ENCODE results near the gene CEP170B.
"Not testable (repeated sequence)": the region's sequence is repeated elsewhere in the genome, so short reads cannot be mapped to it uniquely, and the experiment has no call there.

The CEP170B gene

GRCh38 chr14:104943216-104944015 is 78.3 kb downstream of the CEP170B start:
- DNase-seq (ENCODE audit: low read depth in 1 of 2, low spot score in 1 of 2); H3K27me3 ChIP-seq (ENCODE audit: insufficient read depth, poor library complexity, severe bottlenecking); H3K4me3 ChIP-seq (replicated peaks; ENCODE audit: insufficient read depth, low read length); H3K27ac ChIP-seq (replicated peaks): not testable (repeated sequence)

- not testable (repeated sequence) for H3K4me3 ChIP-seq (replicated peaks; ENCODE audit: insufficient read depth, low read length); H3K27ac ChIP-seq (replicated peaks); H3K27me3 ChIP-seq (ENCODE audit: insufficient read depth, poor library complexity, severe bottlenecking); DNase-seq (ENCODE audit: low read depth in 1 of 2, low spot score in 1 of 2)
These were observed 78.9 kb downstream of the CEP170B start for GRCh38 chr14:104944016-104944308.

- H3K4me3 ChIP-seq (replicated peaks; ENCODE audit: insufficient read depth, low read length); H3K27me3 ChIP-seq (ENCODE audit: insufficient read depth, poor library complexity, severe bottlenecking); DNase-seq (ENCODE audit: low read depth in 1 of 2, low spot score in 1 of 2); H3K27ac ChIP-seq (replicated peaks): not testable (repeated sequence)
These were observed 79.6 kb downstream of the CEP170B start for GRCh38 chr14:104944436-104945205.

GRCh38 chr14:104945266-104945665 is 80.2 kb downstream of the CEP170B start:
- not testable (repeated sequence) for H3K27ac ChIP-seq (replicated peaks); H3K27me3 ChIP-seq (ENCODE audit: insufficient read depth, poor library complexity, severe bottlenecking); DNase-seq (ENCODE audit: low read depth in 1 of 2, low spot score in 1 of 2)

More at GRCh38 chr14:104945266-104945665, 80.2 kb downstream of the CEP170B start:
- H3K4me3 ChIP-seq (replicated peaks; ENCODE audit: insufficient read depth, low read length) = not testable (repeated sequence)
